AG04449 (cell line): Measurements from ENCODE around the gene VILL.
"Not testable (repeated sequence)": the region's sequence is repeated elsewhere in the genome, so short reads cannot be mapped to it uniquely, and the experiment has no call there.

ENCODE experiments used
- CTCF ChIA-PET: fragments of 350-600 bp; formaldehyde crosslinking; extraction: SDS; loops from one replicate; lab custom pipeline; 2021; ENCODE audit warnings: antibody characterized with exemption; lab: Yijun Ruan, JAX
- POLR2A ChIA-PET: fragments of 400-600, 350-600 bp; formaldehyde crosslinking; extraction: SDS; loops from one replicate; lab custom pipeline; 2020; ENCODE audit warnings: antibody characterized with exemption, inconsistent platforms; lab: Yijun Ruan, JAX
- DNase-seq: peaks from one replicate; pipeline ENCODE4 v3.0.0-alpha.2; 2010; ENCODE audit warnings: low read depth, low spot score
- H3K4me3 ChIP-seq: 2 replicates; pipeline ENCODE4 v1.5.1; 2011; ENCODE audit warnings: low read depth, mild to moderate bottlenecking, control low read depth, low read length
- TF ChIP-seq, protein P1 (sequence below): IDR thresholded peaks from one replicate; pipeline ENCODE4 v1.5.1; 2011; ENCODE audit warnings: mild to moderate bottlenecking, moderate library complexity, low read length, control low read depth, inconsistent platforms; ENCODE audit not compliant: insufficient read depth; ENCODE audit errors: missing control alignments

VILL gene

DNA sequence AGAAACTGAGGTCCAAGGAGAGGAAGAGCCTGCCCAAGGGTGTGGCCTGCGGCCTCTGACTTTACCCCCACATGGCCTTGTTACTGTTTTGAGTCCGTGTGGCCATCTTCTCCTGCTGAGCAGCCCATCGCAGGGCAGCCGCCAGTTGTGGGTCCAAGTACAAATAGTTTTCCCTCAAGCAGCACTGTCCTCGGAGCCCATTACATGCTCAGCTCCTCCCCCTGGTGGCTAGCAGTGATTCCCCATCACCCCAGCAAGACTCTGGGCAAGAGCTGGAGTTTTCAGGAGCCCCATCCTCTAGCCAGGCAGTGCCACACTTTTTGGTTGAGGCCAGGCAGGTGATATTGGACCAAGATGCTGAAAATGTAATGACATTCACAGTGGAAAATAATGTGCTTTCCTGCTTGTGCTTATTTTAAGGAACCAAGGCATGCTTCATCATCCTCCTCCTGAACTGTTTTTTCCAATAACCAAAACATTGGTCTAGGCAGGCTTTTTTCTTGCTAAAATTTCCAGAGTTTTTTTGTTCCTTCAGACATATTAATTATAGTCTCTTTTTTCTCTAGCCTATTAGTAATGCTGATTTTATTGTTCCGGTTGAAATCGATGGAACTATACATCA, 23.2 kb upstream of the VILL start:
- TF ChIP-seq, protein P1, sequence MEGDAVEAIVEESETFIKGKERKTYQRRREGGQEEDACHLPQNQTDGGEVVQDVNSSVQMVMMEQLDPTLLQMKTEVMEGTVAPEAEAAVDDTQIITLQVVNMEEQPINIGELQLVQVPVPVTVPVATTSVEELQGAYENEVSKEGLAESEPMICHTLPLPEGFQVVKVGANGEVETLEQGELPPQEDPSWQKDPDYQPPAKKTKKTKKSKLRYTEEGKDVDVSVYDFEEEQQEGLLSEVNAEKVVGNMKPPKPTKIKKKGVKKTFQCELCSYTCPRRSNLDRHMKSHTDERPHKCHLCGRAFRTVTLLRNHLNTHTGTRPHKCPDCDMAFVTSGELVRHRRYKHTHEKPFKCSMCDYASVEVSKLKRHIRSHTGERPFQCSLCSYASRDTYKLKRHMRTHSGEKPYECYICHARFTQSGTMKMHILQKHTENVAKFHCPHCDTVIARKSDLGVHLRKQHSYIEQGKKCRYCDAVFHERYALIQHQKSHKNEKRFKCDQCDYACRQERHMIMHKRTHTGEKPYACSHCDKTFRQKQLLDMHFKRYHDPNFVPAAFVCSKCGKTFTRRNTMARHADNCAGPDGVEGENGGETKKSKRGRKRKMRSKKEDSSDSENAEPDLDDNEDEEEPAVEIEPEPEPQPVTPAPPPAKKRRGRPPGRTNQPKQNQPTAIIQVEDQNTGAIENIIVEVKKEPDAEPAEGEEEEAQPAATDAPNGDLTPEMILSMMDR: peak; percentile 95
- CTCF ChIA-PET: interaction anchor here (0.7 to 11.0 kb wide), 36 partner anchors 9 to 189 kb away, joined by 3 to 145 read pairs (median 5); no protein-coding TSS in a partner anchor

DNA sequence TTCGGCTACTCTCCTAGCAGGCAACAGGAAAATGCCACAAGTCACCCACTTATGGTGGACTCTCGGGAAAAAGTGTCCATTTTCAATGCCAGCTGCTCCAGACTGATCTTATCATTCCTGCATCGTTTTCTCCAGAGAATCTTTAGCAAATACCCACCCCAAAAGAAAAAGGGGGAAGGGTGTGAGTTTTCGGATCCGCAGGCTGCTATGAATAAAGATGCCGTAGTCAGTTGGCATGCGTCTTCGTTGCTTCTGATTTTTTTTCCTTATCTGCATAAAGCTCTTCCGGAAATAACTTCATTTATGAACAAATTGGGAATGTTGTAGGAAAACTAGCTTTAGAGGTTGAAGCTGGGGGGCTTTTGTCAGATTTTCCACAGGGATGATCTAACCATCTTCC, 22.4 kb upstream of the VILL start:
- TF ChIP-seq, protein P1: no peak
- no peak overlapping the region for H3K4me3 ChIP-seq
- POLR2A ChIA-PET: no interaction called here
- DNase-seq: no peak
- CTCF ChIA-PET: interaction anchor here (0.7 to 11.0 kb wide), 28 partner anchors 8 to 160 kb away, joined by 3 to 145 read pairs (median 6); no protein-coding TSS in a partner anchor

More for the DNA sequence above, 23.2 kb upstream of the VILL start:
- H3K4me3 ChIP-seq: no peak overlapping the region
- POLR2A ChIA-PET: no interaction called here
- DNase-seq: no peak

DNA sequence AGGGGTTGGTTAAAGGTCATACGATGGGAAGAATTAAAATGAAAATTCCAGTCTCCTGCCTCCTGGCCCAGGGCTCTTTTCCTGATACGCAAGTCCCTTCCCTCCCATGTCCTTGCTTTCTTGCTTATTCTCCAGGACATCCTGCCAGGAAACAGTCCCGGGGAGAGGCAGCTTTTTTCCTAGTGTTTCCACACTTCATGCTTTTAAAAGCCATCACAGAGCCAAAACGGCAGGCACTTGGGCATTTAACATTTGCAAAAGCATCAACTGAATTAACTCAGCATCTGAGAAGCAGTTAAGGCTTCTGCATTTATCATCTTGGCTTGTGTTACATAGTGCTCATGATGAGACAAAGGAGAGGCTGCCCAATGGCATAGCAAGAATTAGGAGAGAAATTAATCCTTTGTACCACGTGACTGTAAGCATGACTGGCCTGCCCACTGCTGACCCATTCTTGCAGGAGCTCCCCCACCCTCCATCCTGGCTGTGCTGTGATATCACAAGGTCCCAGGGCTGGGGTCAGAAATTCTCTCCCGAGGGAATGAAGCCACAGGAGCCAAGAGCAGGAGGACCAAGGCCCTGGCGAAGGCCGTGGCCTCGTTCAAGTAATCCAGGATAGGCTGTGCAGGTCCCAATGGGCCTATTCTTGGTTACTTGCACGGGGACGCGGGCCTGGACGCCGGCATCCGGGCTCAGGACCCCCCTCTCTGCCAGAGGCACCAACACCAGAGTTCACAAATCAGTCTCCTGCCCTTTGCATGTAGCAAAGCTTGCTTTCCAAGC, 21.6 kb upstream of the VILL start:
- no peak overlapping the region for H3K4me3 ChIP-seq
- TF ChIP-seq, protein P1: no peak
- CTCF ChIA-PET: interaction anchor here (0.9 to 11.0 kb wide), 14 partner anchors 7 to 153 kb away, joined by 3 to 145 read pairs (median 6); no protein-coding TSS in a partner anchor
- POLR2A ChIA-PET: no interaction called here
- DNase-seq: no peak

DNA sequence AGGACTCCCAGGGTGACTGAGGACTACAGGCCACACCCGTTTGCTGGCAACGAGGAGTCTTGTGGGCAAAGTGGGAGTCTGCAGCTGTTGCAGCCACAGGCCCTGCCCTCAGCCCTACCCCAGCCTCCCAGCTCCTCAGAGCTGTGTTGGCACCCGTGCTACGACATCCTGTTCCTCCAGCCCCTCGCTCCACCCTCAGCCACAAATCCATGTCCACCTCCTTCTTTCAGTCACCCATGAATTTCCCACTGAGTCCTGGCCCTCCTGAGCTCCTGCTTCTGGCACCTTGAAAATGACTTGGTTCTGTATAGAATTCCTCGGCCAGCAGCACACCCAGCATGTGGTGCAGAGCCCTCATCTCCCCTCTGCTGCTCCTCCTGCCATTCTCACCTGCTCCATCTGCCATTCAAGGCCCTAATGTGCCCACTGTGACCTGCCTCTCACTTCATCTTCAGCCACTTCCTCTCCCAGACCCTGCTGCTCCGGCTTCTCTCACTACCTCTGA, 20.9 kb upstream of the VILL start:
- POLR2A ChIA-PET: no interaction called here

DNA sequence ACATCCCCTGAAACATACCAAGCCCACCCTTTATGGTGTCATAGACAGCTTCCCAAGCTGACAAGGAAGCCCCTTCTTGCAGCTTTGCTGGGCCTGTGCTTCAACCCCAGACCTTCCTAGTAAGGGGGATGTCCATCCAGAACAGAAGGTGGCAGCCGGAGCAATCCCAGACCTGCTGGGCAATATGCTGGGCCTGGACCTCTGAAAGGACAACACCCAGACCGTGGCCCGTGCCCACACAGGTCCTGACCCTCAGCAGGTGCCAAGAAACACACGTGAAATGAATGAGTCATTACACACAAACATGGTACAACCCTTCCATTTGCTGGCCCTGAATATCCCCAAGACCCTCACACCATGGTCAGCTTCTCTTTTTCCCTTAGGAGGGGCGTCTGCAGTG, 19.8 kb upstream of the VILL start:
- ChIA-PET CTCF (interaction anchor here (0.7 to 3.1 kb wide), 7 partner anchors 9 to 171 kb away, joined by 3 to 16 read pairs (median 3); no protein-coding TSS in a partner anchor), POLR2A (no interaction called here)
- DNase-seq: no peak
- H3K4me3 ChIP-seq: no peak overlapping the region
- TF ChIP-seq, protein P1: no peak

More for the DNA sequence above, 20.9 kb upstream of the VILL start:
- CTCF ChIA-PET: interaction anchor here (0.8 to 6.8 kb wide), 9 partner anchors 8 to 170 kb away, joined by 3 to 47 read pairs (median 4); no protein-coding TSS in a partner anchor
- DNase-seq: no peak
- TF ChIP-seq, protein P1: no peak
- no peak overlapping the region for H3K4me3 ChIP-seq

DNA sequence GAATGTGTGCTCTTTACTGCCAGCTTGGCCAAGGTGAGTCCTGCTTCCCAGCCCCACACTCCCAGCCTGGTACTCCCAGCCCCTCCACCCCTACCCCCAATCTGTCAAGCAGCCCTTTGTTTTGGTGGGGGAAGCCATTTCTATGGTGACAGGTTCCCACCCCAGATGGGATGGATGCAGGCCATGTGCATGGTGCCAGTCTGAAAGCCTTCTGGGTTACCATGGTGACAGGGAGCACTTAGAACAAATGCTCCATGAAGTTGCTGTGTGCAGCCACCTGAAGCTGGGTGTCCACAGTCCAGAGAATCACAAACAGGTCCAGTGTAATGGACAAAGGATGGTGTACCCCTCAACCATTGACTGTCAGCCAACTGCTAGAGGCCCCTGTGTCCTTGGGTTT, 19.1 kb upstream of the VILL start:
- ChIA-PET POLR2A (no interaction called here), CTCF (interaction anchor here (1.1 to 9.8 kb wide), 4 partner anchors 8 to 33 kb away, joined by 4 to 145 read pairs (median 10); no protein-coding TSS in a partner anchor)
- H3K4me3 ChIP-seq: no peak overlapping the region
- TF ChIP-seq, protein P1: no peak
- DNase-seq: no peak

DNA sequence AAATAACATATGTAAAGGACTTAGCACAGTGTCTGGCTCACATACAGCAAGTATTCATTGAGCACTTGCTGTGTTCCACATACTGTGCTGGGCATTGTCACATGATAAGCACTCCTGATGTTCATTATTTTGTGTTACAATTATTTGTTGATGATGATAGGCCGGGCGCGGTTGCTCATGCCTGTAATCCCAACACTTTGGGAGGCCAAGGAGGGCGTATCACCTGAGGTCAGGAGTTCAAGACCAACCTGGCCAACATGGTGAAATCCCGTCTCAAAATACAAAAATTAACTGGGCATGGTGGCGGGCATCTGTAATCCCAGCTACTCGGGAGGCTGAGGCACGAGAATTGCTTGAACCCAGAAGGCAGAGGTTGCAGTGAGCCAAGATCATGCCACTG, 18.5 kb upstream of the VILL start:
- POLR2A ChIA-PET, DNase-seq: not testable (repeated sequence)
- CTCF ChIA-PET: interaction anchor here (1.0 to 9.8 kb wide), 4 partner anchors 8 to 25 kb away, joined by 3 to 145 read pairs (median 10); no protein-coding TSS in a partner anchor

More for the DNA sequence above, 18.5 kb upstream of the VILL start:
- not testable (repeated sequence) for H3K4me3 ChIP-seq
